ENCODE data around the gene PPP1R3E.
"Not testable (repeated sequence)": the region's sequence is repeated elsewhere in the genome, so short reads cannot be mapped to it uniquely, and the experiment has no call there.

The PPP1R3E gene

DNA sequence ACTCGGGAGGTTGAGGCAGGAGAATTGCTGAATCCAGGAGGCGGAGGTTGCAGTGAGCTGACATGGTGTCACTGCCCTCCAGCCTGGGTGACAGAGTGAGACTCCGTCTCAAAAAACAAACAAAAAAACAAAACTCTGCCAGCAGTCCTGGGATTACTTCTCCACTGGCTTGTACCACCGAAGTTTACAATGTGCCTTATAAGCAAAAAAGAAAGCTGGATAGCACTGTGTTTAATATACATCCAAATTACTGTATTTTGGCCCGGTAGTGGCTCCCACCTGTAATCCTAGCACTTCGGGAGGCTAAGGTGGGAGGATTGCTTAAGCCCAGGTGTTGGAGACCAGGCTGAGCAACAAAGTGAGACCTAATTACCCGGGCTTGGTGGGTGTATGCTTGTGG lies 33.5 kb downstream of the PPP1R3E start:
- H3K27ac ChIP-seq: no peak overlapping the region
- no peak for TF ChIP-seq ZFX (IDR thresholded peaks at IDR 0.05)
- TF ChIP-seq, protein P1, sequence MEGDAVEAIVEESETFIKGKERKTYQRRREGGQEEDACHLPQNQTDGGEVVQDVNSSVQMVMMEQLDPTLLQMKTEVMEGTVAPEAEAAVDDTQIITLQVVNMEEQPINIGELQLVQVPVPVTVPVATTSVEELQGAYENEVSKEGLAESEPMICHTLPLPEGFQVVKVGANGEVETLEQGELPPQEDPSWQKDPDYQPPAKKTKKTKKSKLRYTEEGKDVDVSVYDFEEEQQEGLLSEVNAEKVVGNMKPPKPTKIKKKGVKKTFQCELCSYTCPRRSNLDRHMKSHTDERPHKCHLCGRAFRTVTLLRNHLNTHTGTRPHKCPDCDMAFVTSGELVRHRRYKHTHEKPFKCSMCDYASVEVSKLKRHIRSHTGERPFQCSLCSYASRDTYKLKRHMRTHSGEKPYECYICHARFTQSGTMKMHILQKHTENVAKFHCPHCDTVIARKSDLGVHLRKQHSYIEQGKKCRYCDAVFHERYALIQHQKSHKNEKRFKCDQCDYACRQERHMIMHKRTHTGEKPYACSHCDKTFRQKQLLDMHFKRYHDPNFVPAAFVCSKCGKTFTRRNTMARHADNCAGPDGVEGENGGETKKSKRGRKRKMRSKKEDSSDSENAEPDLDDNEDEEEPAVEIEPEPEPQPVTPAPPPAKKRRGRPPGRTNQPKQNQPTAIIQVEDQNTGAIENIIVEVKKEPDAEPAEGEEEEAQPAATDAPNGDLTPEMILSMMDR (conservative IDR thresholded peaks at IDR 0.05): no peak

DNA sequence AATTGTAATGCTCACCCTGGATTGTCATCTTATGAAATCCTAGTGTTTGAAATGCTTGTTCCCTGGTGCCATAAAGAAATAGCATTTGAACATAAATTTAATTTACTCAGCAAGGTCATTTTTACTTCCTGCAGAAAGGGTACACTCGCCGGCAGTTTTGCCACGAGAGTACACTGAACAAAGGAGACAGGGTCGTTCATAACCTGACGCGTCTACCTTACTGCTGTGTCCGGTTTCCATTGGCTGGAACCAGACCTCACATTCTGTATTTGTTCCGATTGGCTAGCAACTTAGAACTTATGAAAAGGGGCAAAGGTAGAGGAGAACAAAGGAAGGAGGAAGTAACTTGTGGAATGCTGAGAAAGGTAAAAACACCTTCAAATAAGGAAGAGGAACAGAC lies 41.8 kb downstream of the PPP1R3E start:
- H3K27ac ChIP-seq: not testable (repeated sequence)

DNA sequence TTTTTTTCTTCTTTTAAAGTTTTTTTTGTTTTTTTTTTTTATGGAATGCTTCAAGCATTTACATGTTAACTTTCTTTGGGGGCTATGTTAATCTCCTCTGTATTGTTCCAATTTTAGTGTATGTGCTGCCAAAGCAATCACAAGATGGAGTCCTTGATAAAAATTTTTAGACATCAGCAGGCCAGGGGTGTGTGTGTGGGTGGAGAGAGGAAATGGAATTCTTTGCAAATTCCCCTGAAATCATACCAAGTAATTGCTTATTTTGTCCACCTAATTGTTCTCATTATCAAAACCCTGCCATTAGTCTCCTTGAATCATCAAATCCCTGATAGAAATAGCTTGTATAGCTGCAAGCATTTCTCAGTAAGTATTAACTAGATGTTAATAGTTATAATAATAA lies 43.2 kb downstream of the PPP1R3E start:
- no peak overlapping the region for H3K27ac ChIP-seq

DNA sequence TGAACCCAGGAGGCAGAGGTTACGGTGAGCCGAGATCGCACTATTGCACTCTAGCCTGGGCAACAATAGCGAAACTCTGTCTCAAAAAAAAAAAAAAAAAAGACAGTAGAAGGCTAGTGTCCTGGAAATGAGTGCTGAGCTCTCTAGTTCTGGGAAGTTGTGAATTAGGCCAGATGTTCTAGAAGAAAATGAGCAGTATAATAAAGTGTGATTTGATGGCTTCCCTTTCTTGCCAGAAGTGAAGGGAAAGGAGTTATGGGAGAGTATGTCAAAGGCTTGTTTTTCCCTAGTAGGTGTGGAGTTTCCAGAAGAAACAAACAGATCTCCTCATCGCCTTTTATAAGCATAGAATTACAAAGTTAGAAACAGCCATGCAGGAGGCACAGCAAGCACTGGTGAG lies 44.4 kb downstream of the PPP1R3E start:
- no peak for TF ChIP-seq ZFX (IDR thresholded peaks at IDR 0.05)
- TF ChIP-seq, protein P1 (conservative IDR thresholded peaks at IDR 0.05): no peak
- no peak overlapping the region for H3K27ac ChIP-seq

More for the DNA sequence above, 43.2 kb downstream of the PPP1R3E start:
- no peak for TF ChIP-seq ZFX (IDR thresholded peaks at IDR 0.05)
- TF ChIP-seq, protein P1 (conservative IDR thresholded peaks at IDR 0.05): no peak

DNA sequence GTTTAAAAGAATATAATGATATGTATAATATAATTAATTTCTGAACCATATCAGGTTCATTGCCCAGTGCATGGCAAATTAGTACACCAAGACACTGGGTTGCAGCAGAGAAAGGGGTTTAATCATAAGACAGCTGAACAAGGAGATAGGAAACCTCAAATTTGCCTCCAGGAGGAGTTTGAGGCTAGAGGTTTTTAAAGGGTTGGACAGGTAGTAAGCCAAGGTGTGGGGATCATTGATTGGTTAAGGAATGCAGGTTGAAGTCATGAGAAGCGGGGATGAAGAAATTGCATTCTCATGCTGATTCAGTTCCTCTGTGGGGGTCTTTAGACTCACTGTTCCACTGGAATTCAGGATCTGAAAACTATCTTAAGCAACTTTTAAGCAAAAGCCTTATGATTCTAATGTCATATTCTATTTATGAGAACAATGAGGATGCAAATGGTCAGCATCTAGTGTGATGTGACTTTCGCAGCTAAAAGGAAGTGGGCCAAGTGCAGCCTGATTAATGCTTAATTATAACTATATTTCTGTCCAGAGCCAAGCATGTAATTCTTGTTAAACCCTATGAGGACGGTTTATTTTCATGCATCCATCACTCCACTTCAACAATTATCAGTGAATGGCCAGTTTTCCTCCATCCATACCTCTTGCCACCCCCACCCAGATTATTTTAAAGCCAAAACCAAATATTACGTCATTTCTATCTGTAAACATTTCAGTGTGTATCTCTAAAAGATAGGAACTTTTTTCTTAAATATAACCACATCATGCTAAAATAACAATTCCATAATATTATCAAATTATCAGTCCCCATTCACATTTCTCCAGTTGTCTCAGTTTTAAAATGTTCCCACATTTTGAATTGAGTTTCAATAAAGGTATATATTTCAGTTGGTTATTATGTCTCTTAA lies 50.0 kb downstream of the PPP1R3E start:
- TF ChIP-seq, protein P1 (conservative IDR thresholded peaks at IDR 0.05): no peak
- TF ChIP-seq ZFX (IDR thresholded peaks at IDR 0.05): no peak
- no peak overlapping the region for H3K27ac ChIP-seq

DNA sequence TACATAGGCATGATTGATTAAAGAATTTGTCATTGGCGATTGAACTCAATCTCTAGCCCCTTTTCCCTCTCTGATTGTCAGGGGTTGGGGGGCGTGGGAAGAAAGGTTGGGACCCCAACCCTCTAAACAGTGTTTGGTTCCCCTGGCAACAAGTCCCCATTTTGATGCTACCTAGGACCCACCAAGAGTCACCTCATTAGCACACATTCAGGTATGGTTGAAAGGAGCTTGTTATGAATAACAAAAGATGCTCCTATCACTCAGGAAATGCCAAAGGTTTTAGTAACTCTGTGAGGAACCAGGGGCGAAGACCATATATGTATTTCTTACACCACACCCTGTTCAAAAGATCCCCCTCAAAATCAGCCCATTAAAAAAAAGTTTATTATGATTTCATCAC lies 50.7 kb downstream of the PPP1R3E start:
- TF ChIP-seq ZFX (IDR thresholded peaks at IDR 0.05): no peak
- TF ChIP-seq, protein P1 (conservative IDR thresholded peaks at IDR 0.05): no peak

DNA sequence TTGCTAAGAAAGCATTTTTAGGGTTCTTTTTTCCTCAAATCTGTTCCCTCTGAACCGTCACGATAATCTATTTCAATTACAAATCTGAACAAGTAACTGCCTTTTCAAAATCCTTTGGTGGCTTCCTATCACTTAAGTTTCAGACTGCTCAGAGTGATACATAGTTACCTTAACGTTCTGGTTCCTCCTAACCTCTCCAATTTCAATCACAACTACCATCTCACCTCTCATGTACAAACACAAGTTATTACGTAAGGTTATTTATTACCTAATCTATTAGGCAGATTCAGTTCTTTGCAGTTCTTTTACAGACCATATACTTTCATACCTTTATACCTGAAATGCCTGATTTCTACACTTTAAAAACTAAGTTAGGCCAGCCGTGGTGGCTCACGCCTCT lies 52.8 kb downstream of the PPP1R3E start:
- TF ChIP-seq, protein P1 (conservative IDR thresholded peaks at IDR 0.05): no peak
- no peak for TF ChIP-seq ZFX (IDR thresholded peaks at IDR 0.05)
- no peak overlapping the region for H3K27ac ChIP-seq

More for the DNA sequence above, 50.7 kb downstream of the PPP1R3E start:
- H3K27ac ChIP-seq: no peak overlapping the region

DNA sequence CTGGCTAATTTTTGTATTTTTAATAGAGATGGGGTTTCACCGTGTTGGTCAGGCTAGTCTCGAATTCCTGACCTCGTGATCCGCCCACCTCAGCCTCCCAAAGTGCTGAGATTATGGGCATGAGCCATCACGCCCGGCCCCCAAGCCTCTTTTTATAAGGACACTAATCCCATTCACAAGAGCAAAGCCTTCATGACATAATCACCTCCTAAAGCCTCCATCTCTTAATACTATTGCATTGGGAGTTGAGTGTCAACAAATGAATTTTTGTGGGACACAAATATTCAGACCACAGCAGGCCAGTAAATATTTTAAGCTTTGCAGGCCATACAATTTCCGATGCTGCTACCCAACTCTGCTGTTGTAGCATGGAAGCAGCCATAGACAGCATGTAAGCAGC lies 54.1 kb downstream of the PPP1R3E start:
- no peak for TF ChIP-seq ZFX (IDR thresholded peaks at IDR 0.05)
- TF ChIP-seq, protein P1 (conservative IDR thresholded peaks at IDR 0.05): no peak
- no peak overlapping the region for H3K27ac ChIP-seq
